ENCODE measurements around the gene WDCP.
"Not testable (repeated sequence)": the region's sequence is repeated elsewhere in the genome, so short reads cannot be mapped to it uniquely, and the experiment has no call there.

Gene WDCP

DNA sequence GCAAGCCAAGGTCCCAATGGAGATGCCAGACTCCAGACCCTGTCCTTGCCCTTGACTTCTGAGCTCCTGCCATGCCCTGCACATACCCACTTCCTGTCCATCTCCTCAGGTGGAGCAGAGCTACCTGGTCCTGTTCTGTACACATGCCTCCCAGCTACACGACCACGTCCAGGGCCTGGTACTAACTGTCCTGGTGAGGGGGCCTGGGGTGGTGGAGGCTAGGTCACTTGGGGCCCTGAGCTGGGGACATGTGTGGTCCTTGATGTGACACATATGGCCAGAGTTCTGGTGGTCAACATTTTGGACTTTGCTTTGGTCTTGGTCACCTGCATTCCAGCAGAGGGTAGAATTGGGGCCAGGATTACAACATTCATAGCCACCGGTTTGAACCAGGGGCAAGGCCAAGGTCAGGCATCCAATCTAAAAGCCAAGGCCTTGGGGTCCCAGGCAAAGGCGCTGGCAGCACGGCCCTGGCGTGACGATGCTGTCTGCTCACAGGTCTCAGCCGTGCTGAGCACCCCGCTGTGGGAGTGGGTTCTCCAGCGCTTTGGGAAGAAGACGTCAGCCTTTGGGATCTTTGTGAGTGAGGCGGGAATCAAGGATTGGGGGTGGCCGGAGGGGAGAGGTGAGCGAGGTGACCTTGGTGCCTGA, 24.7 kb downstream of the WDCP start:
- DNase-seq (ENCODE audit: low read depth), result no peak

DNA sequence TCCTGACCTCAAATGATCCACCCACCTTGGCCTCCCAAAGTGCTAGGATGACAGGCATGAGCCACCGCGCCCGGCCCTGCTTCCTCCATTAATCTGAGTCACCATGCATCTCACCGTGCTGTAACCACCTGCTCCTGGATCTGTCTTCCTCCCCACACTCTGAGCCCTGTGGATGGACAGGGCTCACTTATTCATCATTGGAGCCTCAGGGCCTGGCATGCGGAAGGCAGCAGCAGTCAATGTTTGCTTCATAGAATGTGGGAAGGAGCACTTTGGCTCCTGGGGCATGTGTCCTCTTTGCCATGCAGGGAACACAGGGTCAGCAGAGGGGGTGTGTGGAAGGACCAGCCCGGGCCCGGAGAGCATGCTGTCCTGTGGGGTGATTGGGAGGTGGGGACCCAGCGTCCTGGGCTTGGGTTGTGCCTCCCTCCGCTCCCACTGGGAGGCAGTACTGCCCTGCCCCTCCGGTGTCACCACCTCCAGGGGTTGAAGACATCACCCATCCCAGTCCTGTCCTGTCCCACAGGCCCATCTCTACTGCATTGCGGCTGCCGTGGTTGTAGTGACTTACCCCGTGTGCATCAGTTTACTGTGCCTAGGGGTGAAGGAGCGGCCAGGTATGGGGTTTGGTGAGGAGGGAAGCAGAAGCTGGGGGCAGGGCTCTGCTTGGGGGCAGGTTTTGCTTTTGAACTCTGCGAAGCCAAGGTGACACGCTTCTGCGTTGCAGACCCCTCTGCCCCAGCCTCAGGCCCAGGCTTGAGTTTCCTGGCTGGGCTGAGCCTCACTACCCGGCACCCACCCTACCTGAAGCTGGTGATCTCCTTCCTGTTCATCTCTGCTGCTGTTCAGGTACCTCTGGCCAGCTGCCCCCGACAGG, 25.8 kb downstream of the WDCP start:
- no peak for DNase-seq (ENCODE audit: low read depth)

DNA sequence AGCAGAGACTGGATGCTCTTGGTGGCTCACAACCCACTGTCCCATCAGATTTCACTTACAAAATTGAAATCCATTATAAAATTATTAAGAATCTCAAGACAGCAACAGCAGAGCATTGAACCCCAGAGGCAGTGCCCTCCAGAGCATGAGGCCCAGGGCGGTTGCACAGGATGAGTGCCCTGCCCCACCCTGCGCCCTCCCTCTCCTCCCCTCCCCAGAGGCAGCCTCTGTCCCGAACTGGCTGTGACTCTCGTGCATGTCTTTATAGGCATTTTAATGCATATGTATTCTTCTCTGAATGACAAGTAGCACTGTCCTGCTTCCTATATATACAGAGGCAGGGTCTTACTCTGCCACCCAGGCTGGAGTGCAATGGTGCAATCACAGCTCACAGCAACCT, 26.9 kb downstream of the WDCP start:
- DNase-seq (ENCODE audit: low read depth), result no peak

DNA sequence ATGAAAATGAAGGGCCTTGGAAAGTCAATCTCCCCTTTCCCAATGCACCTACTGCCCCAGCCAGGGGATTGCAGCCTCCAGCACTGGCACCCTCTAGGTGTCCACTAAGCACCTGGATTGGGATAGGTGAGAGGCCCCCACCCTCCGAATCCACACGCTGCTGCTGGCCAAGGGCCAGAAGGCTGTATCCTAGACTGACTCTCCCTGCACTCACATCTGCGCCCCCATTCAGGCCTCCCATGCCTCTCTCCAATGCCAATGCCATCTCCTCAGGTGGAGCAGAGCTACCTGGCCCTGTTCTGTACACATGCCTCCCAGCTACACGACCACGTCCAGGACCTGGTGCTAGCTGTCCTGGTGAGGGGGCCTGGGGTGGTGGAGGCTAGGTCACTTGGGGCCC, 27.5 kb downstream of the WDCP start:
- no peak for DNase-seq (ENCODE audit: low read depth)

DNA sequence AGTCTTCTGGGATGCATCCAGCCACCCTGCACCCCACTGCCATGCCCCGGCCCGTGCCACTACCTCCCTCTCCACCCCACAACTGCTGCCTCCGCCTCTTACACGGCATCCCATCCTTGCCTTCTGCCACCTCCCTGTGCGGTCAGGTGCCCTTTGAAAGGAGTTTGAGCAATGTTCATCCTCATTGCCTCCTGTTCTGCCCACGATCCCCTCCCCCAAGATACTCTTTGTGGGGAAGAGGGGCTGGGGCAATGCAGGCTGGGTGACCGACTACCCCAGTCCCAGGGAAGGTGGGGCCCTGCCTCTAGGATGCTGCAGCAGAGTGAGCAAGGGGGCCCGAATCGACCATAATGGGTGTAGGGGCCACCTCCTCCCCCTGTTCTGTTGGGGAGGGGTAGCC, 28.9 kb downstream of the WDCP start:
- no peak for DNase-seq (ENCODE audit: low read depth)

DNA sequence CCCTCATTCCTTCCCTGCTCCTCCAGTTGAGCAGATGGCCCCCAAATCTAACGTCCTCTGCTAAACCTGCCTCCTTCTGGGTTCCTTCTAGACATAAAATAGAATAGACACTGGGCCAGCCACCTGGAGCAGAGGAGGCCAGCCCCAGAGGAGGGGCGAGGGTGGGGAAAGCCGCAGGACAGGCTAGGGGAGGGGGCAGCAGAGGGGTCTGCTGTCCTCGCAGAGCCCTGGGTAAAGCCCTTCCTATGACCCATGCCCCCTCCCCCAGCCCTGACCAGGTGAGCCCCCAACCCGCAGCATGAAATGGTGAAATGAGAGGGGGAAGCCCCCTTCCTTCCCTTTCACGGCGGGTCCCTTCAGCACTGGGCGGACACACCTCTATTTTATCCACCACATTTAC, 29.5 kb downstream of the WDCP start:
- DNase-seq (ENCODE audit: low read depth), result no peak

DNA sequence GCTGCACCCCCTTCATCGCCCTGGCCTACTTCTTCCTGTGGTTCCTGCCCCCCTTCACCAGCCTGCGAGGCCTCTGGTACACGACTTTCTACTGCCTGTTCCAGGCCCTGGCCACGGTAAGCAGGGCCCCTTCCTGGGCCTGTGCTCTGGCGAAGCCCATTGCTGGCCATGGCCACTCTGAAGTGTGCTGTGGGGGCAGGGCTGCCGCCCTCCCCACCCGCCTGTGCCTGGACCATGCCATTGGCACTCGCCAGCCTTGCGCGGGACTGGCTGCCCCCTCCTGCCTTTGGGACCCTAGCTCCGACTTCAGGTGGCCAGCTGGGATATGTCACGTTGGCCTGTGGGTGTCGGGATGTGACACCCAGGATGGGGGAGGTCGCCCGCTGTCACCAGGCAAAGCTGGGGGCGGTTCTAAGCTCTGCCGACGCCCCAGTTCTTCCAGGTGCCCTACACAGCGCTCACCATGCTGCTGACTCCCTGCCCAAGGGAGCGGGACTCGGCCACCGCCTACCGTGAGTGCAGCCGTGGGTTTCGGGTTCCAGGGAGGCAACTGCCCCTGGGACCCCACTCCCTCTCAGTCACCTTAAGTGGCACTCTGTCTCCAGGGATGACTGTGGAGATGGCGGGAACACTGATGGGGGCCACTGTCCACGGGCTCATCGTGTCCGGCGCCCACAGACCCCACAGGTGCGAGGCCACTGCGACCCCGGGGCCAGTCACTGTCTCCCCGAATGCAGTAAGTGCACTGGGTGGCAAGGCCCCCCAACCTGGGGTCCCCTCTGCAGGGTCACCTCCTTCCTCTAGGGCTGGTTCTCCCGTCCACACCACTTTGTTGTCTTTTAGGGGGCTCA, 30.1 kb downstream of the WDCP start:
- DNase-seq (ENCODE audit: low read depth), result no peak

DNA sequence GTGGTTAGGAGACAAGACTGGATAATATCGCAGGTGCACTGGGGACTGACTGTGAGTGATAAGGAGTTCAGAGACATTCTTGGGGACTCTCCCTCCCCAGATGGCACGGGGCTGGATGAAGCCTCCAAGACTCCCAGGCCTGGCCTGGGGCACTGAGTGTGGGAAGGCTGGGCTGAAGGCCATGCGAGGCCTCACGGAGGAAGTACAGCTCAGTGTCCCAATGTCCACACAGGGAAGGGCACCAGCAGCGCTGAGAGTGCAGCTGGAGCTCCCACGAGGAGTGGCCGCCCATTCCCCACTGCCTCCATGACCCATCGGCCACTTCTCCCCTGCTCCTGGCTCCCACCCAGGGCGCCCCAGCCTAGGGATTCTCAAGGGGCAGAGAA, 30.8 kb downstream of the WDCP start:
- DNase-seq (ENCODE audit: low read depth), result no peak

DNA sequence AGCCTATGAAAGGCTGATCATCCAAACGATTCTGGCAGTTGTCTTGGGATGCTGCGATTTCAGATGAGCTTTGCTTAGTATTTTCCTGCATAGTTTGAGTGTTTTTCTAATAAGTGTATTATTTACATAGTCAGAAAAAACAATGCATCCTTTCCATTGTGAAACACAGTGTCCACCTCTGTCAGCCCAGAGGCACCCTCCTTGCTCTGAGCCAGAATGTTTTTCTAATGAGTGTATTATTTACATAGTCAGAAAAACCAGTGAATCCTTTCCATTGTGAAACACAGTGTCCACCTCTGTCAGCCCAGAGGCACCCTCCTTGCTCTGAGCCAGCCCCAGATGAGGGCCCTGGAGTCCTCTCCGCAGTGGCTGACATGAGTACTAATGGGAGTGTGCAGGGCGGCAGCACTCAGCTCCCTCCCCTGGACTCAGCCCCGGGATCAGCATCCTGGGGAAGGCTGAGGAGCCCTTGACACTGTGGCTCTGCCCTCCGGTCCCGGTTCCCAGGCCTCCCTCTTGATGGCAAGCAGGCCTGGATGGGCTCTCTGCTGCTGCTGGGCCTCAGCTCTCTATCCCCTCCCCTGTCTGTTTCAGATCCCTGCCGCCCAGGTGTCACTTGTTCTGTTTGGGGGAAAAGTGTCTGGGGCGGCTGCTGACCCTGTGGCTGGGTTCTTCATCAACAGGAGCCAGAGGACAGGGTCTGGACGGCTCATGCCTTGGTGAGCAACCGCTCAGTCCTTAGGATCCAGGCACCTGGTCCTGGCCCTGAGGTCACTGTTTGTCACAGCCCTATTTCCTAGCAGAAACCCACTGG, 31.4 kb downstream of the WDCP start:
- DNase-seq (ENCODE audit: low read depth), result no peak

DNA sequence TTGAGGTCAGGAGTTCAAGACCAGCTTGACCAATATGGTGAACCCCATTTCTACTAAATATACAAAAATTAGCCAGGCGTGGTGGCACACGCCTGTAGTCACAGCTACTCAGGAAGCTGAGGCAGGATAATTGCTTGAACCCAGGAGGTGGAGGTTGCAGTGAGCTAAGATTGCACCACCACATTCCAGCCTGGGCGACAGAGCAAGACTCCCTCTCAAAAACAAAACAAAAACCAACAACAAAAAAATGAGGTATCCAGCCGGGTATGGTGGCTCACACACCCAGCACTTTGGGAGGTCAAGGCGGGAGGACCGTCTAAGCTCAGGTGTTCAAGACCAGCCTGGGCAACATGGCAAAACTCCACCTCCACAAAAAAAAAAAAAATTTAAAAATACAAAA, 32.3 kb downstream of the WDCP start:
- DNase-seq (ENCODE audit: low read depth), result not testable (repeated sequence)

DNA sequence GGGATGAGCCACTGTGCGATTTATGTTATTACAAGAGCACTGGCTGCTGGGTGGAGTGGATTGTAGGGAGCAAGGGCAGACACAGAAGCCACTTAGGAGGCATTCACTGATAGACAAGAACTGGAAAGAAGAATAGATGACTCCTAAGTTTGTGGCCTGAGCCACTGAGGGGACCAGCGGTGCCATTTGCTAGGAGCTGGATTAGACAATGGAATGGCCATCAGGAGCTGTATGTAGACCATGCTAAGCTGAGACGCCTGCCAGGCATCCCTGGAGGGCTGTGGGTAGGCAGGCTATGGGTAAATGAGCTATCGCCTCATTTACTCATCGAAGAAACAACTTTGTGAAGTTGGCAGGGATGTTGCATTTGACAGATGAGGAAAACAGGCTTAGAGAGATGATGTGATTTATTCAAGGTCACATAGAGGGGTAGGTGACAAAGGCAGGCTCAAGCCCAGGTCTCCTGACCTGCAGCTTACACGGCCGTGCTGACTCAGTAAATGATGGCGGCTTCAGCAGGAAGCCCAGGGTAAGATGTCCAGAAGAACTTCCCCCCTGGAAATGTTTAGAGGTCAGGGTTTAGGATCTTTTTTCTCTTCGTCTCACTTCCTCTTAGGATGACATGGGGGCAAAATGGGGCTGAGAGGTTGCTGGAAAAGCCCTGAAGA, 34.5 kb downstream of the WDCP start:
- peak; percentile 32 for DNase-seq (ENCODE audit: low read depth)

DNA sequence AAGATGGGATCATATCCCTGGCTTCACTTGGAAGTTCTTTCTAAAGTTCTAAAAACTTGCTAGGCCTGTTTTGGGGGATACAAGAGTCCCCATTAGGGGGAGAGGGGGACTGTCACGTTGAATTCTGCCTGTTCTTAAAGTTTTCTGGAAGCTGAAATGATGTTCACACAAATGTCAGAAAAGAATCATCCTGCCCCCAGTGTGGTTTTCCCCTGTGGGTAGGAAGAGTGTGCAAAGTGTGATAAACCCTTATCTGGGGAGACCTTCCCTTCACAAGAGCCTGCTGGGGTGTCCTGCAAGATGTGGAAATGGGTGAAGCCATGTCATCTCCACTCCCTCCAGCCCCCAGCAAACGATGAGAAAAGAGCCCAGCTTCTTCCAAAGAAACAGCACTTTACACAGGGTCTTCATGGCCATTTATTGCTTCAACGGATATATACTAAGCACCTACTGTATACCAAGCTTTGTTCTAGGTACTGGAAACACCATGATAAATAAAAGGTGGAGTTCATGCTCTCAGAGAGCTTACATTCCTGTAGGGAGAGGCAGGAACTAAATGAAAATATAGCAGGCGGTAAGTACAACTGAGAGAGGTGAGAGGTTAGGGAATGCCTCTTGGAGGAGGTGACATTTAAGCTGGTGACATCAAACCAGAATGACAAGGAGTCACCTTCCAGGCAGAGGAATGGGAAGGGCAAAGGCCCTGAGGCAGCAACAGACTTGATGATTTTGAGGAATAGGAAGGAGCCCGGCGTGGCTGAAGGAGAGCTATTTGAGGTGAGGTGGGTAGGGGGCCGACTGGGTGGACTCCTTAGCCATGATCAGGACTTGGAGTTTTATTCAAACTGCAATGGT, 35.7 kb downstream of the WDCP start:
- peak; percentile 93 for DNase-seq (ENCODE audit: low read depth)

DNA sequence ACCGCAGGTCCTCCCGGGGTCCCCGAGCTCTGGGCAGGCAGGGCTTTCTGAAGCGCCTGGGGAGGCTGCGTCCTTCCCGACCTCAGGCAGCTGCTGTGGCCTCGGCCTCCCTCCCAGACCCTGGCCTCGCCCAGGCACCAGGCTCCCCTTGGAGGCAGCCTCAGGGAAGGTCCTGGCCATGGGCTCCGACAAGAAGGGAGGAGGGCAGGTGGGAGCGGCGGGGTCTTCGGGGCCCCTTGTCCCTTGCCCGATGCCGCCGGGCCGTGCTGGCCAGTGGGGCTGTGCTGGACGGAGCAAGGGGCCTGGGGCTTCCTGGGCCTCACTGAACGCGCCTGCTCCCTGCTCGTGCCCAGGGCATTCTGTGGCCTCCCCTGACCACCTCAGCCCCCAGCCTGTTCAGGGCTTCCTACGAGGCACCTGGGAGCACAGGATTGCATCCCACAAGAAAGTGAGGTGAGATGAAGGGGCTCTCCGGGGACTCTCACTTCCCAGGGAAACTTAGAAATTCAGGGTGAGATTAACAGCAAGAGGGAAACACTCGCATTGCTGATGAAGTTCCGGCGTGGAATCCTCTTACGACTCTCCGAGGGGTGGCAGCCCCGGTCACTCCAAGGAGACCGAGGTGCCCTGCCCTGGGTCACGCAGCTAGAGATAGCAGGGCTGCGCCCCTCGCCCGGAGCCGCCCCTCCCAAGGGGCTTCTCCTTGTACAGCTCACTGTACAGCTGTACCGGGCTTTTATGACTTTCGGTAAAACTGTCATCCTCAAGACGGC, 36.5 kb downstream of the WDCP start:
- peak; percentile 54 for DNase-seq (ENCODE audit: low read depth)

DNA sequence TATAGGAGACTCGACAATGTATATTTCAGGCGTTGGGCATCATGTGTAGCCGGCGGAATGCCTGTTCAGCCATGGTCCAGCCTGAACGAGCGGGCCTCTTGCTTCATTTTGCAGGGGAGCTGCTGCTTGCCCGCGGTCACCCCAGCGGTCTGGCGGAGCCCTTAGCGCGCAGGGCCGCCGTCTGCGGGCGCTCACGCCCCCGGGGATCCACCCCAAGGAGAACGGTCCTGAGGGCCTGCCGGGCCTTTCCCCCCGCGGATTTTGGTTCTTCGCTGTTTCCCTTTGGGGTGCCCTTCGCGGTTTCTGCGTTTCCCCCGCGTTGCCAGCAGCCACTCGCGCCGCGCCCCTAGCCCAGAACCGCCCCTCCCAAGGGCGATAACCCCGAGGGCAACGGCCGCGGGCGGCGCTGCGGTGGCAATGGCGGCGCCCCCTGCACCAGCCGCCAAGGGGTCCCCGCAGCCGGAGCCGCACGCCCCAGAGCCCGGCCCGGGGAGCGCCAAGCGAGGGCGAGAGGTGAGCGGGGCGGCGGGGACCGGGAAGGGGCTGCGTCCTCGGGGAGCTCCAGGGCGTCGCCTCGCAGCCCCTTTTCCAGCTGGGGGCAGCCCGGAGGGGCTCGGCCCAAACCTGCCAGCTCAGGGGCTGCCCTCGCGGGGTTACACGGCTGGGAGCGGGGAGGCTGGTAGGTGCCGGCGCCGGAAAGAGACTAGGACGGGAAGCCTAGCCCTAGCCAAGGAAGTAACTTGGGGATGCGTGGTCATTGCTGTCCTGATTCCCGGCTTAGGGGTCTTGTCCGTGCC, 37.3 kb downstream of the WDCP start, which contains the start of gene MFSD2B:
Gene MFSD2B, plus strand, starts transcription at position 406 of the 797 bp plus-strand sequence. Its CDS starts 12 bp downstream, at position 418.
- peak; percentile 33 for DNase-seq (ENCODE audit: low read depth)

DNA sequence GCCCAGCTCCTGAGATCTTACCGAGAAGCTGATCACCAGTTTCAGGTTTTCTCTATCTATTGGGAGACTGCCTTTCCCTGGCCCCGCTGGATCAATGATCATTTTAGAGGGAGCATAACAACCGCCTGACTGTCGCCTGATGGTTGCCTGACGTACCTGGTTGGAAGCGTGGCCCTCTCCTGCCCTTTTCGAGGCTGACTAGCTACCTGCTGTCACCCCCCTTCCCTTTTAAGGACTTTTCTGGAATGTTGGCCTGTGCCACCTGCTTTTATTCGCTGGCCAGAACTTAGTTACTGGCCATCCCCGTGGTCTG, 37.9 kb downstream of the WDCP start:
- DNase-seq (ENCODE audit: low read depth), result no peak

DNA sequence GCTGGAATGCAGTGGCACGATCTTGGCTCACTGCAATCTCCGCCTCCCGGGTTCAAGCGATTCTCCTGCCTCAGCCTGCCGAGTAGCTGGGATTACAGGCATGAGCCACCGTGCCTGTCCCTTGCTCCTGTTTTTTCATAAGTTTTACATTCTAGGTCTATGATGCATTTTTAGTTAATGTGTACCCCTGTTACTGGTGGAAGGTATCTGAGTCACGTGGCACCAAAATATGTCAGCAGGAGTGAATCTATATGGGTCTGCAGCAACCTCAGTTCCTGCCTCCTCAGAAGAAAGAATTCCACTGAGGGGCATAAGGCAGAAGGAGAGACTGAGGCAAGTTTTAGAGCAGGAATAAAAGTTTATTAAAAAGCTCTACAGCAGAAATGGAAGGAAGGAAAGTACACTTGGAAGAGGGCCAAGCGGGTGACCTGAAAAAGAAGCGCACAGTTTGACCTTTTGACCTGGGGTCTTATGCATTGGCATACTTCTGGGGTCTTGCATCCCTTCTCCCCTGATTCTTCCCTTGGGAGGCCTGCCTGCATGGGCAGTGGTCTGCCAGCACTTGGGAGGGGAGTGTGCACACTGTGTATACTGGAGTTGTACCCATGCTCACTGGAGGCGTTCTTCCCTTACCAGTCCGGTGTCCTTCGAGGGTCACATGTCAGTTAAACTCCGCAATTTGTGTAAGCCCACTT, 38.4 kb downstream of the WDCP start:
- no peak for DNase-seq (ENCODE audit: low read depth)

DNA sequence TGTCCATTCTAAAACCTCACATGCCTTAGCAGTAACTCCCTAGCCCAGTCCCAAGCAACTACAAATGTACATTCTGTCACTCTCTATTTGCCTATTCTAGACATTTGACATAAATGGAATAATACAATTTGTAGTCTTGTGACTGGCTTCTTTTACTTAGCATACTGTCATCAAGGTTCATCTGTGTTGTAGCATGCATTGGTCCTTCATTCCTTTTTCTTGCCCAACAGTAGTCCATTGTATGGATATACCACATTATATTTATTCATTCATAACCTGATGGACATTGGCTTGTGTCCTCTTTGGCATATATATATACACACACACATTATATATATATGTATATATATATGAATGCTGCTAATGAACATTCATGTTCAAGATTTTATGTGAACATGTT, 39.5 kb downstream of the WDCP start:
- DNase-seq (ENCODE audit: low read depth), result no peak

DNA sequence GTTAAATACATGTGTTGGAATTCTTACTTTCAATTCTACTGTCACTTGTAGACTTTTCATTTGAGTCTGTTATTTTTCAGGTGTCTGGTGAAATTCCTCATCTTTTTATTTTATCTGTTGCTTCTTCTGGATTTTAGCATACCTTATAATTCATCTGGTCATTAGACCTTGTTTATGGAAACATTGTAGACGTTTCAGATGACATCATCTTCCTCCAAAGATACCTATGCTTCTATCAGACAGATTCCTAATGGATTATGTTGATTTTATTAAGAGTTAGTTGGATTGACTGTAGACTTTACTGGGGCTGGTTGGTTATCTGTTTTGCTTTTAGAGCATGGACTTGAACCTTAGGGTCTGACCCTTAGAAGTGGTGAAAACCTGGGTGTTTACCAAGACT, 52.6 kb downstream of the WDCP start:
- no peak for DNase-seq (ENCODE audit: low read depth)
